Hepatocyte (in vitro differentiated cells): Measurements from ENCODE around the gene MED13L. TPM values are rescaled to one million over a fixed set of nuclear protein-coding genes. Genes with fewer than 3 reads are reported as not detected.

Experiments
- DNase-seq: peaks from one replicate; pipeline ENCODE4 v3.0.0-alpha.2; 2016; ENCODE audit warnings: low spot score
- H2AFZ ChIP-seq: fragments of 200-600 bp; sonication (generic); 2 replicates; pipeline ENCODE4 v1.6.0; 2016; ENCODE audit warnings: antibody characterized with exemption, mild to moderate bottlenecking
- H3K27ac ChIP-seq: fragments of 200-600 bp; sonication (generic); 2 replicates; pipeline ENCODE4 v1.5.1; 2016; ENCODE audit warnings: mild to moderate bottlenecking
- H3K27me3 ChIP-seq: fragments of 200-600 bp; sonication (generic); 2 replicates; pipeline ENCODE4 v1.6.1; 2016
- H3K36me3 ChIP-seq: fragments of 200-600 bp; sonication (generic); replicated peaks from 2 replicates; pipeline ENCODE4 v1.5.1; 2016; ENCODE audit warnings: low read depth; ENCODE audit not compliant: insufficient read depth
- H3K4me1 ChIP-seq: fragments of 200-600 bp; sonication (generic); 2 replicates; pipeline ENCODE4 v1.5.1; 2016; ENCODE audit warnings: mild to moderate bottlenecking, moderate library complexity; ENCODE audit not compliant: insufficient read depth
- H3K4me2 ChIP-seq: fragments of 200-600 bp; sonication (generic); 2 replicates; pipeline ENCODE4 v1.6.0; 2016
- H3K4me3 ChIP-seq: fragments of 200-600 bp; sonication (generic); 2 replicates; pipeline ENCODE4 v1.5.1; 2016; ENCODE audit warnings: mild to moderate bottlenecking
- H3K79me2 ChIP-seq: fragments of 200-600 bp; sonication (generic); 2 replicates; pipeline ENCODE4 v1.6.0; 2017; ENCODE audit warnings: mild to moderate bottlenecking
- H3K9me2 ChIP-seq: fragments of 200-600 bp; sonication (generic); replicated peaks from 2 replicates; pipeline ENCODE4 v1.6.0; 2017; ENCODE audit warnings: mild to moderate bottlenecking; ENCODE audit not compliant: insufficient read depth
- H3K9me3 ChIP-seq: fragments of 200-600 bp; sonication (generic); 2 replicates; pipeline ENCODE4 v1.5.1; 2016; ENCODE audit warnings: low read depth, mild to moderate bottlenecking
- H4K20me1 ChIP-seq: fragments of 200-600 bp; sonication (generic); 2 replicates; pipeline ENCODE4 v1.6.0; 2016; ENCODE audit warnings: mild to moderate bottlenecking; ENCODE audit not compliant: insufficient read depth, poor library complexity, severe bottlenecking
- CTCF ChIP-seq: fragments of 200-600 bp; sonication (generic); IDR thresholded peaks from 2 replicates; pipeline ENCODE4 v1.5.1; 2016; ENCODE audit warnings: antibody characterized with exemption, mild to moderate bottlenecking; ENCODE audit not compliant: poor library complexity
- EZH2 ChIP-seq: fragments of 200-600 bp; sonication (generic); IDR thresholded peaks from 2 replicates; pipeline ENCODE4 v1.6.1; 2016; ENCODE audit warnings: antibody characterized with exemption, mild to moderate bottlenecking, borderline replicate concordance
- EZH2phosphoT487 ChIP-seq: fragments of 200-600 bp; sonication (generic); IDR thresholded peaks from one replicate; pipeline ENCODE4 v1.6.1; 2018; ENCODE audit warnings: antibody characterized with exemption, mild to moderate bottlenecking, low read depth, moderate library complexity; ENCODE audit not compliant: unreplicated experiment, severe bottlenecking
- WGBS: methylation state at CpG from one replicate; pipeline ENCODE4 v1.1.6; 2016; ENCODE audit warnings: low lambda C conversion rate; ENCODE audit errors: missing lambda C conversion rate; 5-methylcytosine and 5-hydroxymethylcytosine counted together
- polyA plus RNA-seq: library from polyadenylated mRNA; unstranded; fragments of >200 nt; fragmentation: Nextera tagmentation; extraction: Ambion mirVana; gene quantifications from 2 replicates; pipeline ENCODE4 v1.2.1, GENCODE V29; 2016
- total RNA-seq: library from RNA; depleted of rRNA; stranded (reverse); fragments of >200 nt; gene quantifications from 2 replicates; pipeline ENCODE4 v1.2.3, GENCODE V29; 2014

Gene MED13L
- total and polyA plus RNA-seq, 2 experiments from 2014 or later: 23.7 to 135 TPM

- H3K4me1 ChIP-seq: peaks cover 31% of the 10 kb centered on the region
- peaks cover 97% of the 10 kb centered on the region for H4K20me1 ChIP-seq
- WGBS: 49% methylated on average over 3 of the region's 3 CpGs
- H3K4me2 ChIP-seq: peak overlapping the region; percentile 20
- no peaks in the 10 kb centered on the region for H3K9me3 ChIP-seq
- no peak overlapping the region for H3K4me3 ChIP-seq
- no peak for TF ChIP-seq CTCF
- TF ChIP-seq EZH2: no peak
- no peak for TF ChIP-seq EZH2phosphoT487
- DNase-seq: no peak
- H3K36me3 ChIP-seq: no peaks in the 10 kb centered on the region
- H3K27me3 ChIP-seq: no peaks in the 10 kb centered on the region
- no peak overlapping the region for H3K27ac ChIP-seq
- H2AFZ ChIP-seq: no peak overlapping the region
- peaks cover 100% of the 10 kb centered on the region for H3K79me2 ChIP-seq
- H3K9me2 ChIP-seq: no peaks in the 10 kb centered on the region
These were observed 90.9 kb downstream of the MED13L start for GRCh38 chr12:116186482-116187150.

GRCh38 chr12:116184763-116185162 is 92.7 kb downstream of the MED13L start:
- no peak for TF ChIP-seq EZH2
- TF ChIP-seq CTCF: no peak
- TF ChIP-seq EZH2phosphoT487: no peak
- Histone ChIP-seq H3K79me2 (peaks cover 100% of the 10 kb centered on the region), H3K9me2 (no peaks in the 10 kb centered on the region), H3K27ac (no peak overlapping the region), H3K9me3 (no peaks in the 10 kb centered on the region), H4K20me1 (peaks cover 99% of the 10 kb centered on the region), H2AFZ (no peak overlapping the region), H3K27me3 (no peaks in the 10 kb centered on the region), H3K4me3 (no peak overlapping the region), H3K4me1 (peaks cover 24% of the 10 kb centered on the region), H3K36me3 (no peaks in the 10 kb centered on the region), H3K4me2 (no peak overlapping the region)
- no peak for DNase-seq
- 96% methylated on average over 2 of the region's 2 CpGs for WGBS

- Histone ChIP-seq H4K20me1 (peaks cover 99% of the 10 kb centered on the region), H3K36me3 (no peaks in the 10 kb centered on the region), H3K9me2 (no peaks in the 10 kb centered on the region), H2AFZ (no peak overlapping the region), H3K27ac (no peak overlapping the region), H3K4me1 (peaks cover 19% of the 10 kb centered on the region), H3K79me2 (peaks cover 100% of the 10 kb centered on the region), H3K4me2 (no peak overlapping the region), H3K27me3 (no peaks in the 10 kb centered on the region), H3K4me3 (no peak overlapping the region), H3K9me3 (no peaks in the 10 kb centered on the region)
- no peak for TF ChIP-seq CTCF
- no peak for TF ChIP-seq EZH2
- TF ChIP-seq EZH2phosphoT487: no peak
- DNase-seq: no peak
These were observed 93.8 kb downstream of the MED13L start for GRCh38 chr12:116183741-116184141.
